ENCODE data around the gene UMAD1.
A peak's percentile ranks its signal among the peaks of the same experiment; 100 is the strongest.

The UMAD1 gene

DNA sequence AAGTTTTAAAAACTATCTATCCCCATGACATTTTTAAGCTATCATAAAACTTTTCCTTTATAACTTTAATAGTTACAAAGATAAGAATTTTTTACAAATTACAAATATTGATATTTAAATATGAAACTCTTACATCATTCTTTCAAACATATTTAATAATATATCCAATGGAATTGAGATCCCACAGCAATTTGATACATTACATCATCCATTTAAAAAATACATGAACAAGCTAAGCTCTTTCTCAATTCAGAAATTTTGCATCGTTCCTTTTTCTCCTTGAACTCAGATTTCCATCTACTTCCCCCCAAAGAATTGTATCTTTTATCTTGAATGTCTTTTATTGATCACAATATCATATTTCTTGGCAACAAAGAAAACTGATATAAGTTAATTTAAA lies 209.6 kb downstream of the UMAD1 start:
- no peak for DNase-seq

DNA sequence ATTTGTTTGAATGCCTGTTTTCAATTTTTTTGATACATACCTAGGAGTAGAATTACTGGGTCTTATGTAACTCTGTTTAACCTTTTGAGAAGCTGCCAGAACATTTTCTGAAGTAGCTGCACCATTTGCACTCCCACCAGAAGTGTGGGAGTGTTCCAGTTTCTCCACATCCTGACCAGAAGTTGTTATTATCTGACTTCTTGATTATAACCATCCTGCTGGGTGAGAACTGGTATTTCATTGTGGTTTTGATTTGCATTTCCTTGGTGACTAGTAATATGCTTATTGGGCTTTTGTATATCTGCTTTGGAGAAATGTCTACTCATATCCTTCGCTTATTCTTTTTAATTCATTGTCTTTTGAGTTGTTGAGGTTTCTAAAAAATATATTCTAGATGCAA lies 210.8 kb downstream of the UMAD1 start:
- DNase-seq: no peak

DNA sequence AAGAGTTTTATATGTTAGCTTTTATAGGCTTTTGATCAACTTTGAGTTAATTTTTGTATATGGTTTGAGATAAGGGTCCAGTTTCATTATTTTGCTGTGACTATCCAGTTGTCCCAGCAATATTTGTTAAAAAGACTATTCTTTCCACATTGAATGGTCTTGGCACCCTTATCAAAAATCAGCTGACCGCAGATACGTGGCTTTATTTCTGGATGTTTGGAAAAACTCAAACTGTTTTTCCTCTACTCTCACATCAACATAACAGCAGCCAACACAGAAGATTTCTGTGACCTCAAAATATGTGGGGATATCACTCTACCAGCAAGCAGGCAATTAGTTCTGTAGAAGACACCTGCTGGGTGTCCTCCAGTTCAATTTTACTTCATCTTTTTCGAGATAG lies 211.4 kb downstream of the UMAD1 start:
- no peak for DNase-seq

DNA sequence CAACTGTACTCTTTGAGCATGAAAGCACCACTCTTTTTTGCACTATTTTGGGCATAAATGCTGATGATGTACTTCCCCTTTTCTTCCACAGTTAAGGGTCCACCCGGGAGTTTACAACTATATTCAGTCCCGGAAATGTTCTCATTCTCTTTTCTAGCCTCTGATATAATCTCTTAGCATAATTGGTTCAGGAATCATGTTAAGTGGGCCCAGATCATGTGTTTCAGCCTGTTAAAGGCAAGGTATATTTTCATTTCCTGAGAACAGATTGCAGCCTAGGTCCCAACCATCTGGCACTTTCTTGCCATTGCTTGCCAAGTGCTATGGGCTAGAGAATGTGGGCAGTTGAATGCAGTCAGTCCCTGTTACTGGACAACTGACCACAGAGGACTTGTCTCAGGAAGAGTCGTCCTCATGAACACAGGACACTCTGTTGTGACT lies 216.6 kb downstream of the UMAD1 start:
- peak; percentile 90 for DNase-seq

DNA sequence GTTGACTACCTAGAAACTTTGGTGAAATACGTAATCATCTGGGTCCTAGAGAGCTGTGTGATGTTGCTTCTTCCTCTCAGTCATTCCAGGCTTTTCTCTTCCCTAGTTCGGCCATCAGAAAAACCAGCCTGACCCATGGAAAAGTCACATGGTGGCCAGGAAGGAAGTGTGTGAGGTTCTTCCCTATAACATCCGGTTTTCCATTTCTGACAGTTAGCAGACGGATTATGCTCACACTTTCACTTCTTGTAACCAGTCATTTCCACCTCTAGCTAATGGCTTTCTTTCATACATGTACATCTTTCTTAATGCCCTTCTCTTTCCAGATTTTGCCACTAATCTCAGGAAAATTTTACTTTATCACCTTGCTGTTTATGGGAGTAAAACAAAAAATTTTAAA lies 218.0 kb downstream of the UMAD1 start:
- DNase-seq: peak; percentile 64

DNA sequence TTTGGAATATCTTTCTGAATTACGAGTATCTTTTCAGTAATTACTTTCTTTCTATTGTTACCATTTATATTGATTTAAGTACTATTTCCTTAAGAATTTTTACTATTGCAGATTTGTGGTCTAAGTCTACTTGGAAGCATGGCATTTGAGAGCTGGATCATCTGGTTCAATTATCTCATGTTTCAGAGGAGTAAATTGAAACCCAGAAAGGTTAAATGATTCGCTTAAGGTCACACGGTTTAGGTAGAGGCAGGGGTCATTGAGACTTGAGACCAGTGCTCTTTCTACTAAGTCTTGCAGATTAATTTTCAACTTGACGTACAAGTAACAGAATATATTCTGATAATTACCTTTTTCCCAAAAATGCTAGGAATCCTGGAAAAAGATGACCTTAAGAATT lies 218.9 kb downstream of the UMAD1 start:
- no peak for DNase-seq

DNA sequence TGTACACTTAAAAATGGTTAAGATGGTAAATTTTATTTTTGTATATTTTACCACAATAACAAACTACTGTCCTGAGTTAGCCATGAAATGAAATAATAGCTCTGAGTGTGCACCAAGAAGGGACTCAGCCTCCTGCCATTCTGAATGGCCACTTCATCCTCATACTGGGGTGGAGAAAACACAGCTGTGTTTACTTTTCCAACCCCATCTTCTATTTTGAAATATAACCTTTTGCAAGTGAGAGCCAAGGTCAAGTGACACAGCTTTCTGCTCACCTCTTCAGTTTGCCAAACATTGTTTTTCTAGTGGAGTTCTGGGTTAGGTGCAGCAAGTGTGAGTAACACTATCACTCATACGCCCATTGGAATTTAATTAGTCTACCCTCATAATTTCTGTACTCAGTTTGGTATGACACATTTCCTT lies 220.7 kb downstream of the UMAD1 start:
- DNase-seq: no peak

DNA sequence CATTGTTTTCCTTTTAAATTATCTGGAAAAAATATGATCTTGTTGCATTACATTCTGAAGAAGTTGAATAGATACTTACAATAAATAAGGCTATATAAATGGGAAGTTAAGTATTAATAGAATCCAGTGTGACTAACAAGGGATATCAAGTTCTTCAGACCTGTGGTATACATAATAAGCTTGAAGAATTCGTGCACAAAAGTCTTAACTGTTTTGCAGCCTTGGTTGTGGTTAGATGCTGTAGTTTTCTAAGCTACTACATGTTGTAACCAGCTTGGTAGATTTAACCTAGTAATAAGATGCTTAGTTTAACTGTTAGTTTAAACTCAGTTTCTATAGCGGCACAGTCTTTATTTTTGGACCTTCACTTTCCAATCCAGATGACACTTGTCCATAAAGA lies 221.8 kb downstream of the UMAD1 start:
- peak; percentile 25 for DNase-seq

DNA sequence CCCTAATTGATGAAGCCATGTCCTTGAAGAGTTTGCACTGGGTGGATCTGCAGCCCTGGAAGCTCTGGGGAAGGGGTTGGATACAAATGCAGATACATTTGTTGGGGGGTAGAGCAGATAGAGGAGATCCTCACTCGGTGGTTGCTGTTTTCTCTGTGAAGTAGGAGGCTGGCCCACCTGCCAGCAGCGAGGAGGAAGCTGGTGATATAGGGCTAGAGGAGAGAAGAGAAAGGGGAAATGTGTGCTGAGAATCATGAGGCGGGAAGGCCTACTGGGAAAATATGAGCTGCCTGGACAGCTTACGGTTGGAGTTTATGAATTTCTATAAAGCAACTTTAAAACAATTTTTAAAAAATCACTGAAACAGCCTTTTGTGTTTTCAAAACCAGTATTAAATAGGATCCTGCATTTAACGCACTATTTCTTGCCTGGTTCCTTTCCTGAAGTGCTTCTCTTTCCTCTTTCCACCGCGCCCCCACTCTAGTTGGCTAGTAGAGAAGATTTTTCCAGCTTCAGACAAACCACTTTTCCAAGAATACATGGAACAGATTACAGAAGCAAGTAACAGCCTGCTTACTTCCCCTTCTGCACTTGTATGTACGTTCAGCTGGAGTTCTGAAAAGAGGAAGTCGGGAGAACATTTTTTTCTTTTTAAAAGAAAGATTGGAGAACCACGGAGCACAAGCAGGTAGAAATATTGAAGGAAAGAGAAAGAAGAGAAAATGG lies 227.5 kb downstream of the UMAD1 start:
- DNase-seq: peak; percentile 91

DNA sequence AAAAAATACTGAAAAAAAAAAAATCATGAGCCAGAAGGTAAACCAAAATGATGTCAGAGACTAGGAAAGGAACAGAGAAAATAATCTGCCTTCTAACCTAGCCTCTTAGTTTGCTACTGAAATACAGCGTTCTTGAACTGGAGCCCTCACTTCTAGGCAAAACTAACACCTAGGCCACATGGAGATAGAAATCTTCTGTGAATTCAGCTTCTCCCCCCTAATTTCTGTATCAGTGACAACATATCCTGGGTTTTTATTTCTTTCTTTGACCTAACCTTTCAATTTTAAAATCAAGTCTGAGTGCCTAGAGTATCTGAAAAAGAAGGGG lies 228.0 kb downstream of the UMAD1 start:
- no peak for DNase-seq

DNA sequence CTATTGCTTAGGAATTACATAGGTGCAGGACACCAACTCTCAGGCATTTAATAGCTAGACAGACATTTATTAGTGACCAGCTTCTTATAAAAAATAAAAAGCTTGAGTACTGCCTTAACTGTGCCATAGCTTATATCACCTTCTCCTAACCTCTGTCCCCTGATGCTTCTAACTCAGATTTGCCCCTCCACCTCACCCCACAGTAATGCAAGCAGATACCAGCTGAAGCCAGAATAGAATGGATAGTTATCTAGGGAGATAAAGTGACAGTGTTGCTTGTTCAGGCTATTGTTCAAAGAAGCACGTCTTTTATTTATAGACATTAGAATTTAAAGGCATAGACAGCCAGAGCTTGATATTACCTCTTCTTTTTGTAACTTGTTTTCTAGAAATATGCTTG lies 228.5 kb downstream of the UMAD1 start:
- DNase-seq: no peak

DNA sequence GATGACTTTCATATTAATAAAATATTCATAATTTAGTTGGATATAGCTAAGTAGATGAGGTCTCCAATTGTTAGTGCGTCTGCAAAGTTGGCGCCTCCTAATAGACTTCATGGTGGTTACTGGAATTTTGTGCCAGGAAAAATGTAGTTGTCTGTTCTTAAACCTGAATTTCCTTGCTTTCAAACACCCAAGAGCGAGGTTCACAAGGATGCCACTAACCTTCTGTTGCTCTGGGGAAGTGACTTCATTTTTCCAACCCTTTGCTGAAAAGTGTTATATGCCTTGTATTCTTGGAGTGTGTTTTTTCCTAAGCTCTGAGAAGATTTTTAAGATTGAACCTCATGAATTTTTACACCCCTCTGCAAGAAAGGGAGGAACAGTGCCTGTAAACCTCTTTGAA lies 229.1 kb downstream of the UMAD1 start:
- no peak for DNase-seq

DNA sequence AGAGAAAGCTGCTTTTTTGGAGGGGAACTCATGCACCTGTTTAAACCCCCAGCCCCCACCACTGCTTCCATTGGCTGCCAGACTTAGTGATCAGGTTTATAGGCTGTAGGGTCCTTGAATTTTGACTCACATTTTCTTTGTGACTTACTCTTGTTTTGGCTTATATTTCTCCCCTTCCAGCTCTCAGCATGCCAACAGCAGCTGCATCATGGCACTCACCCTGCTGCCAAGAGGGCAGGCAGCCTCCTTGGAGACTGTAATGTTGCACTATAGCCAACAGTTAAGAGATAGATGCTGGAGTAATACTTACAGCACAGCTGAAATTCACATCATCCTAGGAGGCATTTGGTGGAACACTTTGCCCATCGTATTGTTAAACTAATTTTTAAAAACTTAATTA lies 230.0 kb downstream of the UMAD1 start:
- no peak for DNase-seq

DNA sequence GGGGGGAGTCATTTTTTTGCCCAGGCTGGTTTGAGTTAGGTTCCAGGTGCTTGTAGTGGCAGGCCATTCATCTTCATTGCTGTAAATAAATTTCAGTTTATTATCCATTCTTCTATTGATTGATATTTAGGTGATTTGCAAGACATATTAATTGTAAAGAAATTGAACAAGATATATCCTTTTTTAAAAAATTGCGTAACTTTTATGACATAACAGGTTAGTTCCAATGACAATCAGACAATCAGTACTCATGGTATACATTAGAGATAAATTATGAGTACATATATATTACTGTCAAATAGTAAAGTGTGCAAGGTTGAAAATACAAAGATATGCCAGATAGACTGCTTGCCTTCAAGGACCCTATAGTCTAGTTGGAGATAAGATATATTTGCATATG lies 235.9 kb downstream of the UMAD1 start:
- DNase-seq: no peak

DNA sequence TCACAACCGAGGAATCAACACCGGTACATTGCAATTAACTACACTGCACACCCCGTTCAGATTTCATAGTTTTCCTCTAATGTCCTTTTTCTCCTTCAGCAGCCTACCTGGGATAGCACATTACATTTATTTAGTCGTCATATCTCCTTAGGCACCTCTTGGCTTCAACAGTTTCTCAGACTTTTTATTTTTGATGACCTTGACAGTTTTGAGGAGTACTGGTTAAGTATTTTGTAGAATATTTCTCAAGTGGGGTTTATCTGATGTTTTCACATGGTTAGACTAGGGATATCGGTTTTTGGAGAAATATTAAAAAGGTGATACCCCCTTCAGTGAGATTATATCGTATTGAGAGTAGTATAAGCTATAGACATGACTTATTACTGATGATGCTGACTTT lies 241.0 kb downstream of the UMAD1 start:
- no peak for DNase-seq

DNA sequence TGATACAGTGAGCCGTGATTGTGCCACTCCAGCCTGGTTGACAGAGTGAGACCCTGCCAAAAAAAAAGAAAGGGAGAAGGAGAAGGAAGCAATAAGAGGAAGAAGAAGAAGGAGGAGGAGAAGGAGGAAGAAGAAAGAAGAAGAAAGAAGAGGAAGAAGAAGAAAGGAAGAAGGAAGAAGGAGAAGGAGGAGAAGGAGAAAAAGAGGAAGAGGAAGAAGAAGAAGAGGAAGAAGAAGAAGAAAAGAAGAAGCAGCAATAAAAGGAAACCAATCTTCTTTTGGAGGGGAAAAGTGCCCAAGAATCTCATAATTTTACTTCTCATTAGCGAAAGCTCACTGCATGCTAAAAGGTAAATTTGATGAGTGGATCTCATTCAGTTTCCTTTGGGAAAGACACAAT lies 242.3 kb downstream of the UMAD1 start:
- DNase-seq: peak; percentile 25

DNA sequence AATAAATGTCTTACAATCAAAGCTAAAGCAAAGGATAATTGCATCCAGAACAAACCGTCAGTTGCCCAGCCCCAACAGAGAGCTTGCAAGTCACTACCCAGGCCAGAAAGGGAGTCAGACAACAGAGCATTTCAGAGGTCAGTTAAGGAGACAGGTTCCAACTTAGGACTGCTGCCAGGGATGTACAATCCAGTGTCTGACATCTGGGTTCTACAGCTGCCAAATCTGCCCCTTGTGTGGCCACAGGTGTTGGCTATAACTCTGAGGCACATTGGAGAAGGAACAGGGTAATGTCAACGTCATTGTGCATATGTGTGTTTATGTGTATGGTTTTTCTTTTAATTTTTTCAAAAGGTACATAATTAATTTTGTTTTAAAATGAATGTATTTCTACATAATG lies 242.8 kb downstream of the UMAD1 start:
- no peak for DNase-seq

DNA sequence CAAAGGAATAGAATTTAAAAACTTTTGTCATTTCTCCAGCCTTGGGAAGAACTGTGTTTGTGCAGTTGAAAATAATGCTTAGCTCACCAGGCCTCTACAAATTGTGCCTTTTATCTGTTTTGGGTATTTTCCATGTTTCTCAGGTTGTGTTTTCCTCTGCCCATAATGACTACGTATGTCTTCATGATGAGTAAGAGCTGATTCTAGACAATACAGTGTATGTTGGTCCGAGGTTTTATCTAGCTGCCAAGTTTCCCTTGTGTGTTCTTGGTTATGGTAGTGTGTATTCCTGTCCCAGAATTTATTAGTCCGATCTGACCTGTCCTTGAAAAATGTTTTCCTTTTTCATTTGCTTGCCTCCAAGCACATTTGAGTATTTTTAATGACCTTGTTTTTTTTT lies 244.3 kb downstream of the UMAD1 start:
- no peak for DNase-seq

DNA sequence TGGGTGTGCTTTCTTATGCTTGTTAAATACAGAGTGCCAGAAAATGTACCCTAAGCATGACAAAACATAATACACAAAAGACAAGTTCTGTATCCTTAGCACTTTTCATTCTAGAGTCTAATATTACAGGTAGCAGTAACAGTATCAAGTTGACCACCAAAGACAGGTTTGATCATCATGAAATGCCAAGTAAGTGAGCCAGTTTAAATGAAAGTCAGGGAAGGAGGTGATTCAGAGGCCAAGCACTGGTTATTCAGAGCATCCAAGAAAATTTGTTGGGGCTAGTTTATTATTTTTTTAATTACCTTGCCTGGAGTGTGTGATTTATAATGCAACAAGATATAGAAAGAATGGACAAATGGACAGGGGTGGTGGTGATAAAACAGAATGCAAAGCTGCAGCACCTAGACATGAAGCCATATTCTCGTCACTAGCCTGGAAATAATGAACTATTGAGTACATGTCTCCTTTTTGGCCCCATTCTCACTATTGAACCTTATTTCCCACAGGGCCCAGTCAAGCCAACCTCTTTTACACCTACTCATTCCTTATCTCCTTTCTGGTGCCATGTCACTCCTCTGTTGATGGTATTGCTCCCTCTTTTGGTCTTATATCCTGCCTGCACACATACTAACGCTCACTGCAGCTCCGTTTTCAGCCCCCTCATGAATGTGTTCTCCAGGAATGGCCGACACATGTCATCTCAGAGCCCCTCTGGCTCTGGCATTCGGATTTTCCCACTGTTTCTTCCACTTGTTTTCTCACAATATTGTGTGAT lies 249.4 kb downstream of the UMAD1 start:
- DNase-seq: no peak

DNA sequence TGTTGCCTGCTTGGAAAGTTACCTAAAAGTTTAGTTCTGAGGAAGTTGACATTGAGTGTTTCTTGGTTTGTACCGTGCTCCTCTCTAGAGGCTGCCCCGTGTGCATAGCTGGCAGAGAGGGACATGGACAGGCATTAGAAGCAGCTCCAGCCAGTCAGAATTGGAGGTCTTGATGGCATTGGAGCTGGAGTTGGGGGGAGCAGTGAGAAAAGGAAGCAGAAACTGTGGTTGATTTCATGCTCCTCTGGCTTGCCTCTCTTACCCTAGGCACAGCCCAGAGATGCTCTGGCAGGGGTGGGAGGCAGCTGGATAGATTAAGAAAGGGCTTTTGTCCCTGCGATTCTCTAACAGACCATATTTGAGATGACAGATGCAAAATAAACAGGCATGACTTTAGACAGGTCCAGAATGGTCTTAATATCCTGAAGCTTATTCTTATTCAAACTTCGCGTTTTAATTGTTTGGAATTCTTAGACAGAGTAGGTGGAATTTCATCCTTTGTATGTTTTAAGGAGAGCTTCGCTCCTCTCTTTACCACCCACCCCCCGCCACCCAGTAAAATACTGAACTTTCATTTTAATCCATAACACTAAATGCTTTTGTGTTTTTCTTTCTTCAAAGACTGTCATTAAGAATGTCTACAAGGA lies 254.6 kb downstream of the UMAD1 start:
- no peak for DNase-seq

DNA sequence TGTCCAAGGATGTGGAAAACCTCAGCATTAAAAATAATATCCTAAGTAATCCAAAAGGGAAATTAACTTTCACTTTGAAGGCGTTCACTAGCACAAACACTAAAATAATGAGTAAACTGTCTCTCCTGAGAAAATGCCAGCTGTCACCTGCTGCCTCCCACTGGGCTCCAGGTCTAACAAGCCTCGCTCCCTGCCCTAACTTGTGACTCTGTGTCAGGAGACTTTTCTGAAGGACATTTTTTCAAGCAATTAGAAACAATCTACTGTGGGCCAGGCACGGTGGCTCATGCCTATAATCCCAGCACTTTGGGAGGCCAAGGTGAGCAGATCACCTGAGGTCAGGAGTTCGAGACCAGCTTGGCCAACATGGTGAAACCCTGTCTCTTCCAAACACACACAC lies 255.2 kb downstream of the UMAD1 start:
- no peak for DNase-seq

DNA sequence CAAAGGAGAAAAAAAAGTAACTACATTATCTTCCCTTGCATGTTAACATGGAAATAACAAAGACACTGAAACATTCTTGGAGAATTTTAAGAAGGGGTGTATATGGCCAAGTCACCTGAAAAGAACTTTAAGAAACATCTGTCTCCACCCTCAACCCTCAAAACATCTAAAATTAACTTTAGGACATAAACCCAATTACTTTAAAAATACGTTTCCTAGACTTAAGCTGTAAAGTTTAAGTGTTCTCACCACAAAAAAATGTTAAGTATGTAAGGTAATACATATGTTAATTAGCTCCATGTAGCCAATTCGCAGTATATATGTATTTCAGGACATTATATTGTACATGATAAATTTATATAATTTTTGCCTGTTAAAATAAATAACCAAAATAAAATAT lies 257.0 kb downstream of the UMAD1 start:
- no peak for DNase-seq

DNA sequence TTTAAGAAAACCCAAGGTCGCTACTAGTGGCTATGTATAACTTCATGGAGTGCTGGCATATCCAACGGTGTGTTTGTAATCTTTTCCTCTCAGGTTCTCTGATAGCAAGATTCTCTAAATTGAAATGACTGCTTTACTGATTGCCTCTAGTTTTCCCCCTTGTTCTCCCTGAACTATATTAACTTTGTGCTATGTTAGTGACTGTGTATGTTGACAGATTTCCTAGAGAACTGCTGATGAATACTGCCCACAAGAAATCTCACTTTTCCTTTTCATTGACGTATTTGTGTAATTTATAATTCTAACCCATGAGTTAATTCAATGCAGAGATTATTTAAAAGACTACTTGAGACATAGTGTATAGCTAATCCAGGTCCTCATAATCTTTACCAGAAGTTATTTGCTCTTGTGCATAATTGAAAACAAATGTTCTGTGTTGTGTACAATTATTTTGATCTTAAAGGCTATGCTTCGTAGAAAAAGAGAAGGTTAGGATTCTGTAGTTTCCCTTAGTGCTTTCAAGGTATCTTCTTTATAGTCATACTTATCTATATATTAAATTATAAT lies 257.5 kb downstream of the UMAD1 start:
- no peak for DNase-seq

DNA sequence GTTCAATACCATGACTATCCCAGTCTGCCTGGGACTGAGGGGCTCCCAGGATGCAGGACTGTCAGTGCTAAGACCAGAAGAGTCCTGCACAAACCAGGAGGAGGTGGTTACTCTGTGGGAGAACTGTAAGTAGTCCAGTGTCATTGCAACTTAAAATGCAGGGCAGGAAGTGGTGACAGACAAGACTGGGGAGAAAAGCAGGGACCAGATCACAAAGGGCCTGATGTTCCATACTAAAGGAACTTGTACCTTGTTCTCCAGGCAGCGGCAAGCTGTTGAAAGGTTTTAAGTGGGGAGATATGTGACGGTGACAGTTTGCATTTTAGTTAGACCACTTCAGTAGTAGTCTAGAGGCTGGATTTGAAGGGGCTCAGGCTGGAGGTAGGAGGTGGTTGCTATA lies 262.3 kb downstream of the UMAD1 start:
- DNase-seq: no peak

All from MV-4-11 (cell line).